Activated T-cell treated with anti-CD3 and anti-CD28 coated beads, Interleukin-2, amount 50 U/mL, for 1 hour (primary cell): ENCODE data around the gene TBR1.

ENCODE experiments used
- DNase-seq: peaks from one replicate; pipeline ENCODE4 v3.0.0-alpha.2; 2020

Gene TBR1

GRCh38 chr2:161430386-161430785, 14.3 kb downstream of the TBR1 start:
- DNase-seq: no peak

GRCh38 chr2:161432107-161432506, 16.0 kb downstream of the TBR1 start:
- DNase-seq: no peak

GRCh38 chr2:161434118-161434517, 18.0 kb downstream of the TBR1 start:
- DNase-seq: no peak

GRCh38 chr2:161436411-161436810, 20.3 kb downstream of the TBR1 start:
- no peak for DNase-seq

GRCh38 chr2:161438598-161438997, 22.5 kb downstream of the TBR1 start:
- DNase-seq: no peak

- no peak for DNase-seq
Measured at GRCh38 chr2:161445097-161445496, 29.0 kb downstream of the TBR1 start.

- no peak for DNase-seq
Measured at GRCh38 chr2:161448431-161448830, 32.3 kb downstream of the TBR1 start.

- no peak for DNase-seq
Measured at GRCh38 chr2:161471631-161472030, 55.5 kb downstream of the TBR1 start.

- DNase-seq: no peak
Measured at GRCh38 chr2:161474920-161475319, 58.8 kb downstream of the TBR1 start.
